ENCODE results near the gene THEM4.
"Not testable (repeated sequence)": the region's sequence is repeated elsewhere in the genome, so short reads cannot be mapped to it uniquely, and the experiment has no call there.

Gene THEM4

DNA sequence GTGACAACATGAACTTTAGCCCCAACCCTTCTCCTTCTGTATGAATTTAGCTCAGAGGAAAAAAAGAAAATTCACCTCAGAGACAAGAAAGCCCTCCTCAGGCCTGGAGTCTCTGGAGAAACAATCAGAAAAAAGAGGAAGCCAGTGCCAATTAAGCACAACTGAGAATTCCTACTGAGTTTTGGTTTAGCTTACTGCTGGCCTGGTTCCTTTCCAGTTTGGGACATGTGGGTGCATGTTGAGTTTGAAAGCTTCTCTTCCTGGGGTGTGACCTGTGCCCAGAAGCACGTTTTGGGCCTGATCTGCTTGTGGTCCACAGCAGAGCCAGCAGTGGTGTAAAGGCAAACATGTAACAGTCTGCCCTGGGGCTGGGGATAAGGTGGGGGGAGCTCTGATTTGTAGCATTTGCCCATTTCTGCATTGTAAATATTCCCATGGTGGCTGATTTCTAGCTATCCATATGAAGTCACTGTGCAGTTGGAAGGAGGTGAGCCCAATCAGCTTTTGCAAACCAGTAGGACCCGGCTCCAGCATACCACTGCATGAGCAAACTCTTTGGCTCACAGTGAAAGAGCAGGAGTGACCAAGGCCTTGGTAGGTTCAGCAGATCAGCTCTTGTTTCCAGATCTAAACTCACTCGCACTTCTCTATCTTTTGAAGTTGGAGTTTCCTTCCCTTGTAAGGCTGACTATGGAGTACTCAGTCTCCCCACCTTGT is 51.1 kb downstream of the THEM4 start:
- DNase-seq: no peak

DNA sequence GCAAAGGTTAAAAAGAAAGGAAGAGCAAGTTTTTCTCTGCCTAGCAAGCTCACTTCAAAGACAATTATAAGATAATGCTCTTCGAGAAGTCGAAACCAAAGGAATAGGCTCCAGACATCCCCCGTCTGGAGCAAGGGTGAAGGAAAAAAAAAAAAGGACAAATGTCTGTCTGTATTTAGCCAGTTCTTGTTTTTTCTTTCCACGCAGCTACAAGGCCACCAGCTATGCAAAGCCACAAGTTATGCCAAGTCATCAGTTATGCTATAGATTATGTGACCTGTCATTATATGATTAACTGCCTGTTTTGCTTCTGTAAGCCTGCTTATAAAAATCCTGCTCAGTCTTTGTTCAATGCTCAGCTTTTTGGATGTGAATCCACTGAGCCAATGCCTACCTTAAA is 53.4 kb downstream of the THEM4 start:
- no peak for DNase-seq

GRCh38 chr1:151855516-151855915 is 53.8 kb downstream of the THEM4 start:
- DNase-seq: not testable (repeated sequence)

DNA sequence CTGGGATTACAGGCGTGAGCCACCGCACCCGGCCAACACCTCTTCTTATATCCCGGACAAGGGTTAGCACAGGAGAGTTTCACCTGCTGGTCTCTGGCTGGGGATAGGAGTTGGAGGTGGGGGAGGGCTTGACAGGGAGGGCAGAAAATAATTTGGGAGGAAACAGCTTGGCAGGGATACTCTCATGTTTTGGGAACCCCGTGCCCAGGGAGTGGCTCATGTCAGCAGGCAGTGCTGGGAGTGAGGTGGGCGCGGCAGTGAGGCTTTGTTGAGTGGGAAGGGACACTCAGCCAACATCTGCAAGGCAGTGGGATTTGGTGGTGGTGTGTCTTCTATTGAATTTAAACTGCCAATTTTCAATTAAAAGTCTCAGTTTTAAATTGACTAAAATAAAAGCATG is 54.7 kb downstream of the THEM4 start:
- no peak for DNase-seq

DNA sequence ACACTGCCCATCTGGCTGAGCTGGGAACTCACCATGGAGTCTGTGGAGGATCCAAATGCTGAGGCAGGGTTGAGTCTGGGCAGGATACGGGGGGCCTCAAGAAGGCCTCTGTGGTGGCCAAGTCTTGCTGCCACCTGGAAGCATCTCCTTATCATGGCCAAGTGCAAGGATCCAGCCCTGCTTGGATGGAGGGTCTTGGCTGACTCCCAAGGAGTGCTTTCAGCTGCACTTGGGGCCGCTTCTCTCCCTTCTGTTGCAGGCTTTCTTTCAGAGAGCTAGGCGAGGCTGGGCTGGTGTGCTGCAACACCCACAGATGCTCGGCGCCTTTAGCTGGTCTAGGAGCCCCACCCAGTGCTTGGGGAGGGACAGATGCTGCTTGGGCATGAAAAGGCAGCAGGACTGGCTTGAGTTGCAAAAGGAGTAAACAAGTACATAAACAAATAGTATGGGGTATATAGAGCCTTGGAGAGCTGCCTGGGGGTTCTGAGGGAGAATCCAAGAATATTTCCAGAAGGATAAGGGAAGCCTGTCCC is 55.8 kb downstream of the THEM4 start, which contains the start of gene THEM5:
Gene THEM5 (minus strand): TSS at position 302 of the 533 bp plus-strand sequence. CDS start 147 bp downstream, at position 155.
- DNase-seq: peak in 1 of 2 experiments; percentile 64

DNA sequence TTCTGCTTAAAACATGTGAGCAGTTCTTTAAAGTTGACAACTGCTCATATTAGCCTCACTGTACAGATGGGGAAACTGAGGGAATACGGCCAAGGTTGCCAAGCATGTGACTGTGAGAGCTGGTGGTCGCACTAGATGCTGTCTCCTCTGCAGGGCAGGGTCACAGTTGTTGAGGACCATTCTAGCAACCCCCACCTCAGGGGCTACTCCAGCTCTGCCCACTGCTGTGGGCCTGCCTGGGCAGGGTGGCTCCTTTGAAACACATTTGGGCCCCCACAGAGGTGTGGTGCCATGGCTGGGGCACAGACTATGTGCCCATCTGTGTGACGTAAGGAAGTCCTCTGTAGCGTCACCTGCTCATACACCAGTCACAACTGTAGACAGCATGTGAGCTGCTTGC is 56.6 kb downstream of the THEM4 start:
- DNase-seq: no peak

DNA sequence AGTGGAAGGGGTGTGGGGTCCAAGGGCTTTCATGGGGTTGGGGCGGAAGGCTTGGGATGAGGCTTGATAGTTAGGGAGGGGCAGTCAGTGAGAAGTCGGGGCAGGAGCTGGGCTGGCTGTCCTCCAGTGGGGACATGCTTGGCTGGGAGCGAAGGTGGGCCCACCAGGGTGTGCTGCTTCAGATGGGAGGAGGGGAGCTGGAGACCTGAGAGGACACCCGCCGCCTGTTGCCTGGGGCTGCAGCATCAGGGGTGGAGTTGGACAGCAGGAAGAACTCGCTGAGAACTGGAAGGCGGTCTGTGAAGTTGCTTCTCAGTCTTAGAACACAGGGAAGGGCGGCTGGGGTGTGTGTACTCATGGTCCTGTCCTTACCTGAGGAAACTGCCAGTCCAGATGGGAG is 57.4 kb downstream of the THEM4 start:
- no peak for DNase-seq

GRCh38 chr1:151849871-151850270 is 59.4 kb downstream of the THEM4 start:
- DNase-seq: no peak

DNA sequence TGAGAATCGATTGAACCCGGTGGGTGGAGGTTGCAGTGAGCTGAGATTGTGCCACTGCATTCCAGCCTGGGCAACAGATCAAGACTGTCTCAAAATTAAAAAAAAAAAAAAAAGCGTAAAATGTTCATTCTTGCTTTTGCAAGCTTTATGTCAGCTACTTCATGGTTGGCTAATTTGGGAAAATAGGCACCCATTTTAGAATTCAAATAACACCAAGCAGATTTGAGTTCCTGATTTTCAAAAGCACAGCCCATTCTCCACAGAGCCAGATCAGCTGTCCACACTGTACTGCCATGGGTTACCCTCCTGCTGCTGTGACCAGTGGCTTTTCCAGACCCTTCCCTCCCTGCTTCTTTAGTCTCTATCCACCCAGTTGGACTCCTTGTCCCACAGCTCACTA is 60.2 kb downstream of the THEM4 start:
- DNase-seq: no peak

- no peak for DNase-seq
These were observed 61.3 kb downstream of the THEM4 start for GRCh38 chr1:151847867-151848596.

- DNase-seq: no peak
These were observed 62.5 kb downstream of the THEM4 start for GRCh38 chr1:151846686-151847237.

DNA sequence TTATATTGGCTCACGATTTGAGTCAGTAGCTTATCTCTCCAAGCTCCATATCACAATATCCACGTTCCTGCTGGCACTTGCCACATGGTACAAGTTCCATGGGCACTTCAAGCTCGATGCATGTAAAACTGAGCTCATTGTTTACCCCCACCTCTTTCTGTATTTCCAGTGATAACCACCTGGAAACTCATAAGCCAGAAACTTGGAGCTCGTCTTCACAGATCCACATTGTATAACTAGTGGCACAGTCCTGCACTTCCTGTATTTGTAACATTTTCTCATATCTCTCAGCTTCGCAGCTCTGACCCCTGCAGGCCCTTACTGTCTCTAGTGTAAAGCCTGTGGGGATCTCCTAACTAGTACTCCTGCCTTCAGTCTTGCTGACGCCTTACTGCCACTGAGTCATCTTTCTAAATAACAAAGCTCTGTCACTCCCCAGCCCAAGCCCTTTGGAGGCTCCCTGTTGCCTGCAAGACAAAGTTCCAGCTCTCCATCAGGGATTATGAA is 63.2 kb downstream of the THEM4 start:
- DNase-seq: no peak

DNA sequence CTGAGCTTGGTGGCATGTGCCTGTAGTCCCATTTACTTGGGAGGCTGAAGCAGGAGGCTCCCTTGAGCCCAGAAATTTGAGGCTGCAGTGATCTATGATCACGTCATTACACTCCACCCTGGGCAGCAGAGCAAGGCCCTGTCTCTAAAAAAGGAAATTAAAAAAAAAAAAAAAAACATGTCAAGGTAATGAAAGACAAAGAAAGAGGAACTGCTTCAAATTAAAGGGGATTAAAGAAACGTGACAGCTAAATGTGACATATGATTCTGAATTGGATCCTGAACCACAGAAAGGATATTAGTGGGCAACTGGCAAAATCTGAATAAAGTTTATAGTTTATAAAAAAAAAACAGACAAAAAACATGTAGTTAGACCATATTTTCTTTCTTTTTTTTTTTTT is 65.9 kb downstream of the THEM4 start:
- no peak for DNase-seq

- no peak for DNase-seq
These were observed 68.2 kb downstream of the THEM4 start for GRCh38 chr1:151841141-151841540.

DNA sequence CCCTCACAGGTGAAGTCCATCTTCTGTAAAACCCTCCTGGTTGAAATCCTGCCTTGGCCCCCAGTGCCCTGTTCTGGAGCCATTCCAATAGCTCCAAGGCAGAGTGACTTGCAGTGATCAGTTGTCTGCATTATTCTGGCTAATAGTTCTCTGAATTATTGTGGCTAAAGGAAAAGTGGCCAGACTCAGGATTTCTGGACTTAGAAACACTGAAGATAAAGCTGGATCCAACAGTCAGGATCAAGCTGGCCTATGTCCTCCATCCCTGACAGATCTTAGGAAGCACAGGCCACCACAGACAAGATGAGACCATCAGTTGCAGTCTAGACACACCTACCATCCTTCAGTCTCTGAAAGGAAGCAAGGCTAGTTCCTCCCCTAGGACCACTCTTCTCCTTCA is 68.9 kb downstream of the THEM4 start:
- no peak for DNase-seq

- DNase-seq: no peak
These were observed 69.6 kb downstream of the THEM4 start, which contains the start of gene C2CD4D for GRCh38 chr1:151839457-151840403. TSS of gene C2CD4D (minus strand) at chr1:151839820. CDS start at chr1:151838989, 831 bp downstream.

- DNase-seq: no peak
These were observed 70.3 kb downstream of the THEM4 start for GRCh38 chr1:151839082-151839412.

GRCh38 chr1:151838222-151839081 is 70.9 kb downstream of the THEM4 start:
- no peak for DNase-seq

GRCh38 chr1:151837884-151838221 is 71.5 kb downstream of the THEM4 start:
- DNase-seq: no peak

DNA sequence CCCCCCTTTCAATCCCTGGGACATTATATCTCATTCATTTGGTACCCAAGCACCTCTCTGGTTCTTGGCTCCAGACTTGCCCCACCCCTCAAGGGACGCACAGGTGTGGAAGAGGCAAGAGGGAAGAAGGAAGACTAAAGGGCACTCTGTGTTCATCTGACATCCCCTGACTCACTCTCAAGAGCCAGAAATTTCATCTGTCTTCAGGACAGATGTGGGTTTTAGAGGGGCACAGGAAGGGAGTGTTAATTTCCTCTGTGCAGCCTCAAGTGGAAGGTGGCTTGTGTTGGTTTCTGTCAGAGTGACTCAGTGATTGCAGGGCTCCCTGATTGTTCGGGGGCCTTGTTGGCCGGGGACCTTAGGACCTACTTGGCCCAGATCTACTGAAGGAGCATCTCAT is 72.1 kb downstream of the THEM4 start:
- DNase-seq: no peak

GRCh38 chr1:151835596-151835995 is 73.7 kb downstream of the THEM4 start:
- no peak for DNase-seq

GRCh38 chr1:151834239-151834638 is 75.1 kb downstream of the THEM4 start:
- no peak for DNase-seq
